HG03521 (cell line): ENCODE results near the gene CCDC38.
A peak's percentile ranks its signal among the peaks of the same experiment; 100 is the strongest.

Source experiments
- ATAC-seq: cut with Tn5 transposase; IDR thresholded peaks from one replicate; pipeline ENCODE4 v1.9.1; 2021; ENCODE audit warnings: mild to moderate bottlenecking, moderate library complexity; ENCODE audit not compliant: unreplicated experiment

Gene CCDC38

DNA sequence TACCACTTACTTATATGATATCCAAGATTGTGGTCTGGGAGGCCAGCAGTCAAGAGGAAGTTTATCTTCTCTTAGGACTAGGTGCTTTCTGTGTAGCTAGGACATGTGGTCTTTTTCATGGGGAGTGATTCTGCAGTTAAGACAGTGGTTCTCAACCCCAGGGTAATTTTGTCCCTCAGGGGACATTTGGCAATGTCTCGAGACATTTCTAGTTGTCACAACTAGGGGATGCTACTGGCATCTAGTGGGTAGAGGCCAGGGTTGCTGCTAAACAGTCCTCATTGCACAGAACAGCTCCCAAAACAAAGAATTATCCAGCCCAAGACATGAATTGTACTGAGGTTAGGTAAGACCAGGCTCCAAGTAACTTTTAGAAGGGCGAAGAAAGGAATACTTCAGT is 20.7 kb upstream of the CCDC38 start:
- no peak for ATAC-seq

DNA sequence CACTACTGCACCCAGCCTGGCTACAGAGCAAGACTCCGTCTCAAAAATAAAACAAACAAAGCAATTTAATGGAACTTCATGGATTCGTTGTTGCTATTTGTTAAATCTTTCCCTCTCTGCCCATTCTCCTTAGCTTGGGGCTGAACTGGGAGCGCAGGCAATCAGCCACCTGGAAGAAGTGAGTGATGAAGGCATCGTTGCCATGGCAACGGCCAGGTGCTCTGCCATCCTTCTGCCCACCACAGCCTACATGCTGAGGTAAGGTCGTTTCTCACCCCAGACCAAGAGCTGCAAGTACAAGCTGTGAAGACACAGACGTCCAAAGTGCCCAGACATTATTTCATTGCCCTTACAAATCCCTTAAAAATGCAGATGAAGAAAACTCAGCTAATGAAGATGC is 19.8 kb upstream of the CCDC38 start:
- ATAC-seq: no peak

DNA sequence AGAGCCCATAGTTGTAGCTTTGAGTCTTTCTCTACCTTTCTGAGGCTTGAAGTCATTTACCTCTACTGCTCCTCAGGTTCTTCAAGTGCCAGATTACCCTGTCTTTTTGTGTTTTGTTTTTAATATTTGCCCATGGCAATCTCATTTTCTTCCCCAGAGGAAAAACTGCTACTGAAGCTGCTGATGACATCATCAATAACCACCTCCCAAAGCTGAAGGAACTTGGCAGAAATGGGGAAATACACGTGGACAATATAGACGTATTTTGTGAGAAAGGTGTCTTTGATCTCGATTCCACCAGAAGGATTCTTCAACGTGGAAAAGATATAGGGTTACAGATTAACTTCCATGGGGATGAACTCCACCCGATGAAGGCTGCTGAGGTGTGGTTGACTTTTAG is 17.8 kb upstream of the CCDC38 start:
- no peak for ATAC-seq

DNA sequence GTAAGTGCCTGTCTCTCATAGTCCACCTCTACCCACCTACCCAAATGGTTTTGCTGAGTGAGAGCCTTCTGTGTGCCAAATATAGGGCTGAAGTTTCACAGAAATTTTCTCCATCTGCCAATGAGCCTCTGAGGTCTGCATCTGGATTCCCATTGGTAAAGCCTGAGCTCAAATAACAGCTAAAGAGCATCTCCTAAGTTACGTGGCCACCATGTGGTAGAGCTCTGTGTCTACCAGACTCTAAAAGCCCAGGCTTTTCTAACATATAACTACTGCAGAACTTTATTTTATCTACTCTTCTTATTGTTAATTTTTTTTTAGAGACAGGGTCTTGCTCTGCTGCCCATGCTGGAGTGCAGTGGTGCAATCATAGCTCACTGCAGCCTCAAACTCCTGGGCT is 16.7 kb upstream of the CCDC38 start:
- ATAC-seq: no peak

DNA sequence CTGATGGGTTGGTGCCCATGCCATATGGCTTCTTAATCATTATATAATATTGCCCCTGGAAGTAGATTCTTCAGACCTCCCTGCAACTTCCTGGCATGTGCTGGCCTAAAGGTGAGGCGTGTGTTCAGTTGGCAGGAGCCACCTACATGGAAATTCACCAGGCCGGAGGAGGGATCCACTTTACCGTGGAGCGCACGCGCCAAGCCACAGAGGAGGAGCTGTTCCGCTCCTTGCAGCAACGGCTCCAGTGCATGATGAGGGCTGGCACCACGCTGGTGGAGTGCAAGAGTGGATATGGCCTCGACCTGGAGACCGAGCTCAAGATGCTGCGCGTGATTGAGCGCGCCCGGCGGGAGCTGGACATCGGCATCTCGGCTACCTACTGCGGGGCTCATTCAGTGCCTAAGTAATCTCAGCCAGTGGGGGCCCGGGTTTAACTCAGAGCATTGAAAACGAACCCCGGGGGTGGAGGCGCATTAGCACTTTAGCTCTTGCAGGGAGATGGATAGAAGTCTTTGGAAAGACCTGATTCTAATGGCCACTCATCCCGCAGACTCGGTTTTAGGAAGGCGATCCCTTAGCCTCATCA is 14.2 kb upstream of the CCDC38 start:
- ATAC-seq: no peak

DNA sequence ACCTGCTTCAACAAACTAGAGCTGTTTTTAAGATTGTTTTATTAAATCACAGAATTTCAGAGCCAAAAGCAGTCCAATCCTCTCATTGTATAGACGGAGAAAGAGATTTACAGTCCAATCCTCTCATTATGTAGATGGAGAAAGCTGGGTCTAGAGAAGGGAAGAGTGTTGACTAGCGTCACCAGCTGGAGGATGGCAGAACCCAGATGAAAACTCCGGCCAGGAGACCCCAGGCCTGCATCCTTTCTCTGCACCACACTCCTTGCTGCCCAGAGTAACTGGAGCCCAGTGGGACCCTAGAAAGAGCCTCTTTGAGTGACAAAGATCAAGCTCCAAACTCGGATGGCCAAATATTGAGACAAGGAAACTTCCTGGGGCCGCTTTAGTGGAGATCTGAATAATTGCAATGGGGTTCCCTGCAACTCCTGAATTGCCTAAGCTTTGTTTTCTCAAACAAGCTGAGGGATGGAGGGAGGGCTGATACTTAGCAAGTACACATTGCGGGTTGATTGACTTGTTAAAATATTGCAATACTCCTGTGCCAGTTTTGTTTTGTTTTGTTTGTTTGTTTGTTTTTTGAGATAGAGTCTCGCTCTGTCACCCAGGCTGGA is 13.2 kb upstream of the CCDC38 start:
- no peak for ATAC-seq

DNA sequence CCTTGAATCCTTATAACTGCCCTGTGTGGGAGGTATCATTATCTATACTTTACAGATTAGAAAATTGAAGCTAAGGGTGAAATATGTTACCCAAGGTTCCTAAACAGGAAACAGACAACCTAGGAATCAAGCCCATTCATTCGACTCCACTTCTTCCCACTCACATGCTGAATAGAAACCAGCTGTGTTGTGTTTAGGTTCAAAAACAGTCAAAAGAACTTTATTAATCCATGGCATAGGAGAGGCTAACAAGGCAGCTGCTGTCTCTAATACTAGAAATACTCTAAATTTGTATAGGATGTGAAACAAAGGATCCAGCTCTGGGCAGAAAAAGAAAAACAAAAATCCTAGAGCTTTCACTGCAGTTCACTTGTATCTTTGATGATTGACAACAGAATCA is 10.6 kb upstream of the CCDC38 start:
- no peak for ATAC-seq

DNA sequence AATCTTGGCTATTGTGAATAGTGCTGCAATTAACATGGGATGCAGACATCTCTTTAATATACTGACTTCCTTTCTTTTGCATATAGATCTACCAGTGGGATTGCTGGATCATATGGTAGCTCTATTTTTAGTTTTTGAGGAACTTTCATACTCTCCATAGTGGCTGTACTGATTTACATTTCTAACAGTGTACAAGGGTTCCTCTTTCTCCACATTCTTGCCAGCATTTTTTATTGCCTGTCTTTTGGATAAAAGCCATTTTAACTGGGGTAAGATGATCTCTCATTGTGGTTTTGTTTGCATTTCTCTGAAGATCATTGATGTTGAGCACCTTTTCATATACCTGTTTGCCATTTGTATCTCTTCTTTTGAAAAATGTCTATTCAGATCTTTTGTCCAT is 9.1 kb upstream of the CCDC38 start:
- ATAC-seq: no peak

DNA sequence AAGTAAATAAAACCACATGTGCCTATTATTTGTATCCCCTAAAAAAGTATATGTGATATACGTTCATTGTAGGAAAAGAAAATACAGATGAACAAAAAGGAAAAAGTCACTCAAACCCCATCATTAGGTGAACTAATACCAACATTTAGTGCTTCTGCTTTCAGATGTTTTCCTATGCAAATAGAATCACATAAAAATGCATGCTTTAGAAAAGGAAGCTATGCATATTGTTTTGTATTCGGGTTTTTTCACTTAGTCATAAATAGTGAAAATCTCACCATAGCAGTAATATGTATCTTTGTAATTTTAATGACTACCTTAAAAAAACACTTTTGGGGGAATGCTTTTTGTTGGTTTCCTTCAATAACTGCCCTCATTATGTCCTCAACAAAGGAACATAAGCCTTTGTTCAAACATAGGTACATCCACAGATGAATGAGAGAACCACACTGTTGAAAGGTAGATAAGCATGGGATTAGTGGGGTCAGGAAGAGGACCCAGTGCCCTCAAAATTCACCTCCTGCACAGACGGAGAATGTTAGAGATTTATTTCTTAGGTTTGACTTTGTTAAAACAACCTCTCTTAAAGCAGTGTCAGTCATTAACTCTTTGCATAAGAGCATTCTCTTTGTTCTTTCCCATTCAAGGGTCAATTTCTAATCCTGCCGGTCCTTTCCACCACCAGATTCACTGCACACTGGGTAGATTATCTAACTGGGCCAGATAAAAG is 7.2 kb upstream of the CCDC38 start:
- ATAC-seq: no peak

DNA sequence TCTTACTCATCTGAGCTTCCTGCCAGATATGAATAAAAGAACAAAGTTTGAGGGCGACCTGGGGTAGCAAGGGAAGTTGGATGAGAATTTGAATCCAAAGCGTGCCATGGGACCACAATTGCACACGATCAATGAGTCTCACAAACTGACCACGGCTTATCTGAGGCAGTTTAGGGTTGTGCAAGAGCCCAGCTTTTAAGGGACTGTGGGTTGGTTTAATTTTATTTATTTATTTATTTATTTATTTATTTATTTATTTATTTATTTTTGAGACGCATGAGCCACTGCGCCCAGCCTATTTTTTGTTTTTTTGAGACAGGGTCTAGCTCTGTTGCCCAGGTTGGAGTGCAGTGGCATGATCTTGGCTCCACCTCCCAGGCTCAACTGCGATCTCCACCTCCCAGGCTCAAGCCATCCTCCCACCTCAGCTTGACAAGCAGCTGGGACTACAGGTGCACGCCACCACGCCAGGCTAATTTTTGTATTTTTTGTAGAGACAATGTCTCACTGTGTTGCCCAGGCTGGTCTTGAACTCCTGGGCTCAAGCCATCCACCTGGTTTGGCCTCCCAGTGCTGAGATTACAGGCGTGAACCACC is 1.8 kb upstream of the CCDC38 start:
- no peak for ATAC-seq

DNA sequence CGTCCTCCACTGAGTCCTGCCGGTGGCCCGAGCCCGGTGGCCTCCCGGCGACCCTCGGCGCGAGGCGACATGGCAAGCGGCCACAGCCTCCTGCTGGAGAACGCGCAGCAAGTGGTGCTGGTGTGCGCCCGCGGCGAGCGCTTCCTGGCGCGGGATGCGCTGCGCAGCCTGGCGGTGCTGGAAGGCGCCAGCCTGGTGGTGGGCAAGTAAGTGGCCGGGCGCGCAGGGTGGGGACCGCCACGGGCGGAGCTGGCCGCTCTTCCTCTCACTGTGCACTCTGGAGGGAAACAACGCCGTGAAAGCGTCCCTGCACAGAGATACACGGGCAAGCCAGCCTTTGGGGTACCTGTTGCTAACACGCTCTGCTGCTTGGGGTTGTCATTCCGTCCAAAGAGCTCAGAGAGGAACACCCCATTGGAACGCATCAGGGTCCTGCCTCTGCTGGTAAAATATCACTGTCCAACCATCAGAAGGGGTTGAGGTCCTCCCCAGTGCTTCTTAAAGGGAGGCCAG is 972 bp upstream of the CCDC38 start, which contains the start of gene AMDHD1:
AMDHD1 (plus strand) TSS at position 2 of the 513 bp plus-strand sequence; CDS start at position 70, 68 bp downstream.
- ATAC-seq: peak; percentile 56

DNA sequence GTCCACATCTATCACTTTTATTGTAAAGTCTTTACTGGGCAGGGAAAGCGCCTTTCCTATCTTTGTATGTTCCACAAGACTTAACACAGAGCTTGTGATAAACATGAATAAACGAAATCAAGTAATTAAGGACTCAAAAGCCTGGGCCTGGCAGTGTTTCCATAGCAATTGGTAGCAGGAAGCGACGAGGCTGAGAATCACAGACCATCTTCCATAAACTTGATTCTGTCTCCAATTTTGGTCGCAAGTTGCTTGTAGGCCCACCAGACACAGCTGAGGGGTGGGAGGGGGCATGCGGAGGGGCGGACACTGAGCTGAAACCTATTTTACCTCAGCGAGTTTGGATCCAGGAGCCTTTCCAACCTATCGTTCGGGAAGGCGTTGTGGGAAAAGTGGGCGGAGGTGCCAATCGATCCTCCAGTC is 302 bp downstream of the CCDC38 start:
- no peak for ATAC-seq

DNA sequence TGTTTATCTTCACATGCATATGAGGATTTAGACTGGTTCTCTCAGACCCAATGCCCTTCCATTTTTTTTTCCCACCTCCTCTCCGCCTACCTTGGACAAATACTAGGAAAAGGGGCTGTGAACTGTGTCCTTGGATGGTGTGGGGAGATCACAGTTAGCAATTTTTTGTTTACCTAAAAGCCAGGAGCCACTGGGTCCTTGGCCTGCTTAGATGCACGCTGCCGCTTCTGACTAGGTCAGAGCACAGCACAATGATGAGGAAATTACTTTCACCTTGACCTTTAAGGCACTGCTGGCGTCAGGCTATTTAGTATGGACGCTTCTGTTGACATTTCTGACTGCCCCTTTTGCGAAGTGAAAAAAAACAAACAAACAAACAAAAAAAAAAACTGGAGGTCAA is 1.9 kb downstream of the CCDC38 start:
- ATAC-seq: no peak

DNA sequence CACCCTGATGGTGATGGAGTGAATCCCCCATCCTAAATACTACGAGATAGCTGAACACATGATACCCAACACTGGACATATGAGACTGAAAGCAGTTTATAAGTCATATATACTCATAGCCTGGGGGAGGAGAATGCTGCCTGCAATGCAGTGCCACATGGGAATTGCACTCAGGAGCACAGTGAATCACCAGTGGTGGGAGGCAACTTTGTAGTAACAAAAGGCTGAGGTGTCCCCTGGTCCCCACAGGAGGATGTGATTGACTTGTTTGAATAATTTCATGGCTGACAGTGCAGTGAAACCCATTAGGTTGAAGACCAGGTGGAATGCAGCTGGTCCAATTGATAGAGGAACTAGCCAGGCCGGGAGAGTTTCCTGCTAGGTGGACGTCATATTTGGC is 20.2 kb downstream of the CCDC38 start:
- ATAC-seq: no peak

DNA sequence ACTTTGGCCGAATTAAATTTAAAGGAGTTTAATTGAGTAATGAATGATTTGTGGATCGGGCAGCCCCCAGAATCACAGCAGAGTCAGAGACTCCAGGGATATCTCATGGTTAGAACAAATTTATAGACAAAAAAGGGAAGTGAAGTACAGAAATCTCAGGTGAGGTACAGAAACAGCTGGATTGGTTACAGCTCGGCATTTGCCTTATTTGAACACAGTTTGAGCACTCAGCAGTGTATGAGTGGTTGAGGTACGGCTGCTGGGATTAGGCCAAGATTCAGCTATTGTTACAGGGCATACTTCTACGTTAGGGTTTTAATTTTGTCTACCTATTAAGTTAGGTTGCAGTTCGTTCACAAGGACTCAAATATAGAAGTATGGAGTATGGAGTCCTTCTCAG is 23.3 kb downstream of the CCDC38 start:
- no peak for ATAC-seq

DNA sequence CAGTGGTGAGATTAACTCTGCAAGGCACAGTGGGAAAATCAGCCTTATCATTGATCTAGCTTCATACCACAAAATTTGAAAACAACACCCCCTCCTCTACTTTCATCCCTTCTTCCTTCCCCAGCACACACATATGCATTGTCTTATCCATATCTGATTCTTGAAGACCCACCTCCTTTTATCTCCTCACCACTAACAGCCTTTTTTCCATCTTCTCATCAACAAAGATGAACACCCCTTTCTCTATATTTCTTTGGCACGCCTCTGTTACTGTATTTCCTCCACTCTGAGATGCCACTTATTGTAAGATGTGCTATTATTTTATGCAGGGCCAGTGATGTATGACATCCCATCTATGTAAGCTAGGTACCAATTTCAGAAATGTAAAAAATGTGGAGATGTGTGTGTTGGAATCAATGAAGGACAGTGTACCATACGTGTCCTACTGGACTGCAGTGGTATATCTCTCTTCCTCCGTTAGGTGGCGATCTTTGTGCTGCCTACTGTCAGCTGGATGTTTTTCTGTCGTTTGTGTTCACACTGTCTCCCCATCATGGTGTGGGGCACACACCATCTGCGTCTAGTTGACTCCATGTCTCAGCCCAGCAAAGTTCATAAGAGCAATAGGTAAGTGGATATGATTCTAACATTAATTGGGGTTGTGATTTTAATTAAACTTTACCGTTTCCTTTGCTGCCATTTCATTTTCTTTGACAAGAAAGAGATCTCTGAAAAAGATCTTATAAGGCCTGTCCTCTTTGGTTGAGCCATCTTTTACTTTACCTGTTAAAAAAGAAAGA is 24.0 kb downstream of the CCDC38 start:
- ATAC-seq: peak; percentile 90

DNA sequence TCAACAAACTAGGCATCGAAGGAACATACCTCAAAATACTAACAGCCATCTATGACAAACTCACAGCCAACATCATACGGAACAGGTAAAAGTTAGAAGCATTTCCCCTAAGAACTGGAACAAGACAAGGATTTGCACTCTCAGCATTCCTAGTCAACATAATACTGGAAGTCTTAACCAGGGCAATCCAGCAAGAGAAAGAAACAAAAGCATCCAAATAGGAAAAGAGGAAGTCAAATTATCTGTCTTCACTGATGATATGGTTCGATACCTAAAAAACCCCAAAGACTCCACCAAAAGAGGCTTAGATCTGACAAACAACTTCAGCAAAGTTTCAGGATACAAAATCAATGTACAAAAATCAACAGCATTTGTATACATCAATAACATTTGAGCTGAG is 32.5 kb downstream of the CCDC38 start:
- ATAC-seq: no peak

DNA sequence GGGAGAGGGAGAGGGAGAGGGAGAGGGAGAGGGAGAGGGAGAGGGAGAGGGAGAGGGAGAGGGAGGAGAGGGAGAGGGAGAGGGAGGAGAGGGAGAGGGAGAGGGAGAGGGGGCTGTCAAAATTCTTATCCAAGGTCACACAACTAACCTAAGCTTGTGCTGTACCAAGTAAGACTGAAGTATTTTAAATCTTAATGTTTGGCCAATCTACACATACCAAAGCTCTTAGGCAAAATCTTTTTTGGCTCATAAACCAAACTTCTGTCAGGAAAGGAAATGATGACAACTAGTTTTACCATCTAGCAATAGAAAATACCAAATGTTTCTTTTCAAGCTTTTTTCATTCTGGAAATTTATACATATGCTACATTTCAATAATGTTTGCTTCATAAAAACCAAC is 33.8 kb downstream of the CCDC38 start:
- no peak for ATAC-seq

DNA sequence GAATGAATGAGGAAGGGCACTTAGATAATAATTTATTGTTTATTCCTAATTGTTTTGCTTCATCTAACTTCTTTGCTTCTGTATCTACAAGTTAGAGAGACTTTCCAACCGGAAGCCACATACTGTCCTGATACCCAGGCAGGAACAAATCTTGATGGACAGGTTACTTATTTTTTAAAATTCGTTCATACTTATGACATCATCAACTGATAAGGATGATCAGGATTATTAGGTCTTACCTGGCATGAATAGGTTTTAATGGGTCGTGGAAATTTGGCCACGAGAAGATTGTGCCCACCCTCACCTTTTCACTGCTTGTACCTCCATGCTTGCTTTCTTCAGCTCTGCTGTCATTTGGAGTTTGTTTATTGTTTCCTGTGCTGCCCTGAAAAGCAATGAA is 44.3 kb downstream of the CCDC38 start:
- no peak for ATAC-seq

DNA sequence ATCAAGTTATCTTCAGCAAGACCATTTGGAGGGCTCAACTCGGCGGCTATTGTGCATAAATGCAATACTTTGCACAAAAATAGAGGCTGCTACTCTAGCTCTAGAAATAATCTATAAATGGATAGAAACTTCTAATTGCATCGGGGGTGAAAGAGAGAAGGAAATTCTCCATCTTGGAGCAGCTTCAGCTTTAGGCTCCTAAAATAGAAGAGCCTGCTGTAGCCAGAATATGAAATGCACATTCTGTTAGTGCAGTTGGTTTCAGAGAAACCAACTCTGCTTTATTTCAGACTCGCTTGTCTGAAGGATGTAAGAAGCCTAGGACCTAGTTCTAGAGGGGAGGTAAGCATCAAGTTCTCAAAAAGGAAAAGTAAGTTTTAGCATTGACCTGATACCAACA is 45.6 kb downstream of the CCDC38 start:
- ATAC-seq: no peak

DNA sequence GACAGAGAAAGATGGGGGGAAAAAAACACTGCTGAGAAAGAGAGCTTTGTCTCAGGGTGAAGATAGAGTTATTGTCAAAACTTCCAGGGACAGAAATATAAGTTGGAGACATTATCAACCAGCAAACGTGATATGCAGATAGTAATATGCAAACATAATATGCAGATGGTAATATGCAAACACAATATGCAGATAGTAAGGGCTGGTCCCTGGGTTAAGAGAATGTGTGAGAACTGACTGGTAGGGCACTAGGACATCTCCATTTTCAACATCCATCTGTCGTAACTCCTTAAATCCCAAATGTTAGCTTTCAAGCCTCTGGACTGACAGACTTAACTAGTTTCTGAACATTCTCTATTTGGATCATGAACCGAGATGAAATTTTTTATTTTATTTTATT is 51.5 kb downstream of the CCDC38 start:
- no peak for ATAC-seq
